HG03097 (cell line): ENCODE results near the gene FAM43A.
A peak's percentile ranks its signal among the peaks of the same experiment; 100 is the strongest.

Source experiments
- ATAC-seq: cut with Tn5 transposase; IDR thresholded peaks from one replicate; pipeline ENCODE4 v1.9.1; 2021; ENCODE audit not compliant: unreplicated experiment, low FRiP score

FAM43A gene

DNA sequence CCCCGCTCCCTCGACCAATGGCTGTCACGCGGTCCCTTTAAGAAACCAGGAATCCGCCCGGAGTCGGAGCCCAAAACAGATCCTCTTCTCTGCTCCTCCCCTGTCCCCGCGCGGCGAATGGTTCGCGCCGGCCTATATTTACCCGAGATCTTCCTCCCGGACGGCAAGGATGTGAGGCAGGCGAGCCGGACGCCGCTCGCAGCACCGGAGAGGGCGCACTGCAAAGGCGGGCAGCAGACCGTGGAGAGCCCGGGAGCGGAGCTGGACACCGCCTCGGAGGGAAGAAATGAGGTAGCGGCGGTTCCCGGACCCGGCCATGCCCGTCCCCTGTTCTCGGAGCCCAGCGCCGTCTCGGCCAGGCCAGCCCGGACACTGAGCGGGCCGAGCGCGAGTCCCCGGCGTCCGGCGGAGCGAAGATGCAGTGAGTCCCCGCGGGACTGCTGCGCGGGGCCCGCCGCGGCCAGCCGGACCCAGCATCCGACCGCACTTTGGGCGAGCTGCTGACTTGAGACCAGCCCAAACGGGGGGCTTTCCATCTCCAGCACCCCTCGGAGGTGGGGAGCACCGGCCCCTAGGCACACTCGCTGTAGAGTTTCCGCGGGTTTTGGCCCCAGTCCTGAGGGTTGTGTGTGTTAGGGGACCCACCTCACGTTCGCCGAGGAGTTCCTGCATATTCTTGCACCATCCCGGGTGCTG is at the start of gene FAM43A:
Gene FAM43A, plus strand, starts transcription at position 166 of the 696 bp plus-strand sequence. CDS start 944 bp downstream, outside the sequence.
- no peak for ATAC-seq

DNA sequence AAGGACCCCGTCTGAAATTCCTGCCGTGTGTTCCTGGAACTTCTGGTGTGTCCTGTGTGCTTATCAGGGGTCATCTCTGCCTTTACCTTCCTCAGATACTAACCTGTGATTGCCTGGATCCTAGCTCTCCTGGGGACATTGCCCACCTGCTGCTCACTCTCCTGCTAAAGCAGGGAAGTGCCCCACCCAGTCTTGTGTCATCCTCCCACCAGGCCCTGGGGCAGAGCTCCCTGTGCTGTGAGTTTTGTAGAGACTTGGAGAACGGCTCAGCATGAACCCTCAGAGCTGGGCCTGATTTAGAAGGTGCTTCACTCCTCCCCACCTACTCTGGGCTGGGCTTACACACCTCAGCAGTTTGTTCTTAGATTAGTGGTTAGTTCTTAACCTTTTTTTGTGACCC is 48.6 kb upstream of the FAM43A start:
- ATAC-seq: no peak

DNA sequence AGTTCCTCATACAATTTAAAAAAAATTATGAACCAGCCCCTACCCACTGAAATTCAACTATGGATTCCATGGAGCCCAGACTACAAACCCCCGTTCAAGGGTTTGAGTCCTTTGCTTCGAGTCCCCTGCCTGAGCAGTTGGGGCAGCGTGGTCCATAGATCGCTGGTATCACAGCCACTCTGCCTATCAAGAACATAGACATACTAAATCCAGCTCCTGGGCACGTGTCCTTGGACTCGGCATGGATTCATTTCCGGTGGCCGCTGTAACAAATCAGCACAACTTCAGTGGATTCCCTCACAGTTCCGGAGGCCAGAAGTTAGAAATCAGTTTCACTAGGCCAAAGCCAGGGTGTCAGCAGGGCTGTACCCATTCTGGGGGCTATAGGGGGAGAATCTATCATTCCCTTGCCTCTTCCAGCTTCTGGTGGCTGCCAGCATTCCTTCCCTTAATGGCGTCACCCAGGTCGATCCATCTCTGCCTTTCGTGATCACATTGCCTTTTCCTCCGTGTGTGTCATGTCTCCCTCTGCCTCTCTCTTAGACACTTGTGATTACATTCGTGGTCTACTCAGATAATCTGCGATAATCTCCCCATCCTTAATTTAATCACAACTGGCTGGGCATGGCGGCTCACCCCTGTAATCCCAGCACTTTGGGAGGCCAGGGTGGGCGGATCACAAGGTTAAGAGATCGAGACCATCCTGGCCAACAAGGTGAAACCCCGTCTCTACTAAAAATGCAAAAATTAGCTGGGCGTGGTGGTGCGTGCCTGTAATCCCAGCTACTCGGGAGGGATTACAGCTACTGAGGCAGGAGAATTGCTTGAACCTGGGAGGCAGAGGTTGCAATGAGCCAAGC is 47.9 kb upstream of the FAM43A start:
- no peak for ATAC-seq

DNA sequence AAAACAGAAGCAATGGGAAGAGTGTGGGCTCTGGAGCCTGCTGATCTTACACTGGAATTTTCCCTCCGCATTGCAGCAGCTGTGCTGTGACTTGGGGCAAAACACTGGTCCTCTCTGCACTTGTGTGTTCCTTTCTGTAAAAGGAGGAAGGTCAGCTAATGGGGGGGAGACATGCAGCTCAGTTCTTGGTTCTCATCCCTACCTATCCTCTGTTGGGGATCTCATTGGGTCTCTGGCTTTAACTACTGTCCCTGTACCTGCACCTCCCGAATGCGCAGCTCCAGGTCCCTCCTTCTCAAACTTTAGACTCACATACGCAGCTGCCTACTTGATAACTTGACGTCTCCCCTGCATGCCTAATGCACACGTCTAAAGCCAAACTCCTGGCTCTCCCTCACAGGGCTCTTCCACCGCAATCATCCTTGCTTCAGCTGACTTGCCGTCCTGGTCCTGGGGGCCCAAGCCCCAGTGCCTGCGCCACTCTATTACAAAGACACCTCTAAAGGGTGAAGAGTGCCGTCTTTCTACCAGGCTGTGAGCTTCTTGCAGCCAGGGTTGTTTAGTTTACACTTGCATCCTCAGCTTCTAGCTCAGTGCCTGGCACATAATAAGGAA is 46.6 kb upstream of the FAM43A start:
- no peak for ATAC-seq

GRCh38 chr3:194640829-194641228 is 44.9 kb upstream of the FAM43A start:
- ATAC-seq: no peak

DNA sequence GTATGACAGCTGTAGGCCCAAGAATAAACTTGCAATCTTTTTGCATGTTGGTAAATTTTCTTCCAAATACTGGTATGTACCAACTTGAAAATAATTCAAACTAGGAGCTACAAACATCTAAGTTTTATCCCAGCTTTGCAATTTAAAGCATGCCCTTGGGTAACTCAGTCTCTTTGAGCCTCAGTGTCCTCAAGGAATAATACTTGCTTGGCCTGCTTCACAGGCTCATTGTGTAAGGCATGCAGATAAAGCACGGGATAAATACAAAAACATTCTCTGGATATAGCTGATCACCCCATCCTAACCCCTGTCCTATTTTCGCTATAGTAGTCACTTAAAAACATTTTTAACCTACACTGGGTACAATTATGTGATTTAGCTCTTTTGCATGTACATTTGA is 42.9 kb upstream of the FAM43A start:
- no peak for ATAC-seq

GRCh38 chr3:194647747-194648146 is 37.9 kb upstream of the FAM43A start:
- ATAC-seq: no peak

DNA sequence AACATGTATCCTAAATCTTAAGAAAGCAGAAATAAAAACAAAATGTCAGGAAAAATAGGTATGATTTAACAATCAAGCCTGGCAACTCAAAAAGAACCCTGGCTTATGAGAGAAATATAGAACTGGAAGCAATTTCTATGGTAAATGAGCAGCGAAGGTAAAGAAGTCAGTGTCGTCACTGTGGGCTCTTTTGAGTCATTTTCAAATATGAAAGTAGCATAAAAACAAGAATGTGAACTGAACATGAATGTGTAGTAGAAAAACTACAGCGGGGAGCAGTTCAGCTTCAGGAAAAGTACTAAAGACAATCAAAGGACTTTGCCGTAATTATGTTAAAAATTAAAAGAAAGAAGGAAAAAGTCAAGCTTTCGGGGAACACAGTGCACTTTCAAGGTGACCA is 31.2 kb upstream of the FAM43A start:
- peak; percentile 76 for ATAC-seq

DNA sequence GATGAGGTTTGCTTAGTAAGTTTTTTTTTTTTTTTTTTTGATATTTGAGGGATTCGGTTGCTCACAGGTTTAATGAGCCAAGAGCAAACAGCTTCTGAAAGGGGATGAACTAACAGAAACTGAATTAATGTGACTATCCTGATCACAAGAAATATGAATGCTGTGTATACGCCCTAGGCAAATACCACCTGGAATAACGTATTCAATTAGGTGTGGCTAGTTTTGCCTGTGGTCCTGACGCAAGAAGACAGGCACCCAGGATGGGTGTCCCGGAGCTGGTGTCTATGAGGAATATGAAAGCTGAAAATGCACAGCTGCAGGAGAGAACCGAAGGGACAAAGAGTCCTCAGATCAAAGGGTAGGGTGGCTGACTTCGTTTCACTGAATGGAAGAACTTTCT is 28.2 kb upstream of the FAM43A start:
- no peak for ATAC-seq

DNA sequence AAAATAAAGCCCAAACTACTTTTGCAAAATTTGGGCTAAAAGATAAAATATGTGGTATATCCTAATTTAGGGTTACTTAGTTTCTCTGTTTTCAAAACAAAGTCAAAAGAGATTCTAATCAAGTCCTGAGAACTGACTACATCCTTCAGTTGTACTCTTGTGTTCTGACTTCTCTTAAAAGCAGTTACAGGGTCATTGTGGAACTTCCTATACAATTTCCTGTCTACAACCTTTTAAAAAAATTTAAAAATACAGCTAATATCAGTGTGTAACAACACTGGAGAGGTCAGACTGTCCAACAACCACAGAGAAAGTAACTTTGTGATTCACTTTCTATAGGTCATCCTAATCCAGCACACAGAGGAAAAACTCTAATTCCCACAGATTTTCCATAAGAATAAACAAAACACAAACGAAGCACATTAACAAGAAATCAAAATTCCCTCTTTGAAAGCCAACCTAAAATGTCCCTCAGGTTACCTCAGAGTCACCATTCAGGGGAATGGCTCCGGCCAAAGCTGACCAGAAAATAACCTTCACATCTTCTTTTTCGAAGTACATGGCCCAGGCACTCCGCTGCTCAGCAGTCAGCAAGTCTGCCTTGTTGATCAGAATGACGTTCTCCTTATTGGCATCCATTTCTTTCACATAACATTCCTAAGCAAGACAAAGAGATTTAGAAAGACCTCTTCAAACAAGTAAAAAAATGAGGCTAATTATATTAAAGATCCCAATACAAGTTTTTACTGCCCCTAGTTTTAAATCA is 27.0 kb upstream of the FAM43A start:
- no peak for ATAC-seq

GRCh38 chr3:194659778-194660177 is 25.9 kb upstream of the FAM43A start:
- no peak for ATAC-seq

GRCh38 chr3:194661374-194661773 is 24.3 kb upstream of the FAM43A start:
- ATAC-seq: no peak

DNA sequence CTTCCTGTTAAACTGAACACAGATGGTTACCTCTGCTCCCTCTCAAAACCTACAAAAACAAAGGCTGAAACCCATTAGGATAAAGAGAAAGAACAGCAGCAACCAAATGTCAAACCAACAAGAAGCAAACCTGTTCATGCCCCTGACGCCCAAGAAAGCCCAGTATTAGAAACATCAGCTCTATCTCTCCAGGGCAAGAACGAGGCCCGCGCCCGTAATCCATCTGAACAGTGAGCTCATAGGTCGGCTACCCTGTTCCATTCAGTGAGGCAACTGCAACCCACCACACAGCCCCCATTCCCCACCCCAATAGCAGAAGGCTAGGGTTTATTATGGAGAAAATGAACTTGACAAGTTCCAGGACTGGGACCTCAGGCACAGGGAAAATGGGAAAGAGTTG is 23.7 kb upstream of the FAM43A start:
- no peak for ATAC-seq

DNA sequence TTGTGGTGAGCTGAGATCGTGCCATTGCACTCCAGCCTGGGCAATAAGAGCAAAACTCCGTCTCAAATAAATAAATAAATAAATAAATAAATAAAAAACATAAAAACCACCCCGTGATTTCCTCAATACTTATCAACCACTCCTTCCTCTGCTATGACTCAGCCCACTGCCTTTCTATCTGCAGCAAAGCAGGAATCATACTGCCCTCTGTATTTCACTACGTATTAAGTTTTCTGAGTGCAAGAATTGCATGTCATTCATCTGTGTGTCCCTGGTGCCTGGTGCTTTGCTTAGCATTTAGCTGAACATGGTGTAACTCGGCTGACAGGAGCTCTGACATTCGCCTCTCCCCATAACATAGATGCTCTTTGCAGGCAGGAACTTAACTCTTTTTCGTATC is 20.8 kb upstream of the FAM43A start:
- ATAC-seq: no peak

GRCh38 chr3:194667363-194667762 is 18.3 kb upstream of the FAM43A start:
- ATAC-seq: no peak

GRCh38 chr3:194671511-194671899 is 14.2 kb upstream of the FAM43A start:
- ATAC-seq: peak; percentile 27

DNA sequence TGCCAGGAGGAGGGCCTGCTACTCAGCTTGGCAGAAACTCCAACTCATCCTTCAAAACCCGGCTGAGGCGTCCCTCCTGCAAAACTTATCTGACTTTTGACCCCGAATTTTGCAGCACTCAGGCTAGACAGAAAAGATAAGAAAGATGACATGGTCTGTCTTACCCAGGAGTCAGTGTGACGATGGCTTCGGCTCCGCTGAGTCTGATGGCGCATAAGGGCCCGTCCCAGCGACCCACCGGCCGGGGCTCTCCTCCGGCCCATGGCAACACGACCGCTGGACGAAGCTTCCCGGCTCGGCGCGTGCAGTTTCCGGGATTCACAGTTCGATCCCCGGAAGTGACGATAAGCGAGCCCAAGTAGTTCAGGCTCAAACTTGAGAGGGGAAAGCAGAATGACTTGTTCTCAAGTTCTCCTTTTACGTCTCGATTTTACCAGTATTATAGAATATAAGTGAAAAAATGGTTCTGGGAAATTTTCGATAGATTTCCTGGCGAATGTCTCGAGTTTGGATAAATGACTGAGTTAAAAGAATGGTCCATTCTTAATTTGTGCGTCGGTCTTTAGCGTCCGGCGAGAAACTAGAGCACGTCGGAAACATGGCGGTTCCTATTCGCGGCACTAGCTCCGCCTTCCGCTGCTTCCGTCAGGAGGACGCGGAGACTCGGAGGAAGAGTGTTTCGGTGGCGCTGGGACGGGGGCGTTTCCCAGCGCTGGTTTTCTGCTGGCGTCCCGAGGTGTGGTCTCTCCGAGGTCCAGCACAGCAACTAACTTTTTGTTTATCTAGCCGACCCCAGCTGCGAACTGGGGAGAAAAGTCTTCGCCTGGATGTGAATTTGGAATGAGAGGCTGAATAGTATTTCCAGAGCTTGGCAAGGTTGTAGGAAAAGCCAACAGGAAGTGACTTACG is 13.5 kb upstream of the FAM43A start, which contains the start of gene LSG1:
Gene LSG1, minus strand, starts transcription at position 292 of the 909 bp plus-strand sequence. Its CDS starts 29 bp downstream, at position 263.
- peak; percentile 86 for ATAC-seq

- peak; percentile 6 for ATAC-seq
These were observed 12.8 kb upstream of the FAM43A start for GRCh38 chr3:194672876-194673275.

- no peak for ATAC-seq
These were observed 11.9 kb upstream of the FAM43A start for GRCh38 chr3:194673761-194674160.
